ENCODE data around the gene HES5. TPM values are rescaled to one million over a fixed set of nuclear protein-coding genes. Genes with fewer than 3 reads are reported as not detected.

Gene HES5
- total and polyA plus RNA-seq, 8 donors, result 0.07 to 0.25 (median 0.15) TPM; not detected in 4

DNA sequence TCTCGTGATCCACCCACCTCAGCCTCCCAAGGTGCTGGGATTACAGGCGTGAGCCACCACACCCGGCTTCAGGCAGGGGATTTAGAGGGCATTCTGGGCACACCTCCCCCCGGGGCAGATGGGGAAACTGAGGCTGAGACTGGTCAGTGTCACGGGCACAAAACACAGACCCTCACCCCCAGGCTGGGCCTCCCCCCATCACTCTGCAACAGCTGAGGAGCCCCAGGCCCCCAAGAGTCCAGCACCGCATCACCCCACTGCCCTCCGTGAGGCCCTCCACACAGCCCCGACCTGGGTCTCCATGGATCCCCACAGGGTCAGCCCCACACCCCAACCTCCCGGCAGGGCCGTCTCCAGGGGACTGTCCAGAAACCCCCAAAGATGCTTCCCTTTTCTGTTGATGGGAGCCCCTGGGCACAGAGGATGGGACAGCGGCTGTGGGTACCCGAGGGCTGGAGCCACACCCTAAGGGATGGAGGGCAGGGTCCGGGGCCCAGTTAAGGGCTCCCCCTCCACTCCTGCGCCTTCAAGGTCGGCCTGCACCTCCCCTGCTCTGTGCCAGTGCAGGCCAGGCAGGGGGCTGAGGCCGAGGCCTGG lies 37.1 kb upstream of the HES5 start:
- Histone ChIP-seq H3K4me1 (no peaks in the 10 kb centered on the region), H3K9me3 (no peaks in the 10 kb centered on the region), H3K4me3 (no peak overlapping the region), H3K27me3 (no peaks in the 10 kb centered on the region), H3K27ac (no peak overlapping the region), H3K36me3 (no peaks in the 10 kb centered on the region)
- intact Hi-C loops (cut with DNase I), result no loop called here
- ATAC-seq, result no peak
- peak in 2 of 6 donors; percentile 11 to 48 for DNase-seq
- TF ChIP-seq, protein P1, sequence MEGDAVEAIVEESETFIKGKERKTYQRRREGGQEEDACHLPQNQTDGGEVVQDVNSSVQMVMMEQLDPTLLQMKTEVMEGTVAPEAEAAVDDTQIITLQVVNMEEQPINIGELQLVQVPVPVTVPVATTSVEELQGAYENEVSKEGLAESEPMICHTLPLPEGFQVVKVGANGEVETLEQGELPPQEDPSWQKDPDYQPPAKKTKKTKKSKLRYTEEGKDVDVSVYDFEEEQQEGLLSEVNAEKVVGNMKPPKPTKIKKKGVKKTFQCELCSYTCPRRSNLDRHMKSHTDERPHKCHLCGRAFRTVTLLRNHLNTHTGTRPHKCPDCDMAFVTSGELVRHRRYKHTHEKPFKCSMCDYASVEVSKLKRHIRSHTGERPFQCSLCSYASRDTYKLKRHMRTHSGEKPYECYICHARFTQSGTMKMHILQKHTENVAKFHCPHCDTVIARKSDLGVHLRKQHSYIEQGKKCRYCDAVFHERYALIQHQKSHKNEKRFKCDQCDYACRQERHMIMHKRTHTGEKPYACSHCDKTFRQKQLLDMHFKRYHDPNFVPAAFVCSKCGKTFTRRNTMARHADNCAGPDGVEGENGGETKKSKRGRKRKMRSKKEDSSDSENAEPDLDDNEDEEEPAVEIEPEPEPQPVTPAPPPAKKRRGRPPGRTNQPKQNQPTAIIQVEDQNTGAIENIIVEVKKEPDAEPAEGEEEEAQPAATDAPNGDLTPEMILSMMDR (IDR thresholded peaks at IDR 0.05), result no peak
- no peak for FAIRE-seq
- WGBS, 2 donors, result 63 to 74% methylated on average over 16 of the region's 16 CpGs

DNA sequence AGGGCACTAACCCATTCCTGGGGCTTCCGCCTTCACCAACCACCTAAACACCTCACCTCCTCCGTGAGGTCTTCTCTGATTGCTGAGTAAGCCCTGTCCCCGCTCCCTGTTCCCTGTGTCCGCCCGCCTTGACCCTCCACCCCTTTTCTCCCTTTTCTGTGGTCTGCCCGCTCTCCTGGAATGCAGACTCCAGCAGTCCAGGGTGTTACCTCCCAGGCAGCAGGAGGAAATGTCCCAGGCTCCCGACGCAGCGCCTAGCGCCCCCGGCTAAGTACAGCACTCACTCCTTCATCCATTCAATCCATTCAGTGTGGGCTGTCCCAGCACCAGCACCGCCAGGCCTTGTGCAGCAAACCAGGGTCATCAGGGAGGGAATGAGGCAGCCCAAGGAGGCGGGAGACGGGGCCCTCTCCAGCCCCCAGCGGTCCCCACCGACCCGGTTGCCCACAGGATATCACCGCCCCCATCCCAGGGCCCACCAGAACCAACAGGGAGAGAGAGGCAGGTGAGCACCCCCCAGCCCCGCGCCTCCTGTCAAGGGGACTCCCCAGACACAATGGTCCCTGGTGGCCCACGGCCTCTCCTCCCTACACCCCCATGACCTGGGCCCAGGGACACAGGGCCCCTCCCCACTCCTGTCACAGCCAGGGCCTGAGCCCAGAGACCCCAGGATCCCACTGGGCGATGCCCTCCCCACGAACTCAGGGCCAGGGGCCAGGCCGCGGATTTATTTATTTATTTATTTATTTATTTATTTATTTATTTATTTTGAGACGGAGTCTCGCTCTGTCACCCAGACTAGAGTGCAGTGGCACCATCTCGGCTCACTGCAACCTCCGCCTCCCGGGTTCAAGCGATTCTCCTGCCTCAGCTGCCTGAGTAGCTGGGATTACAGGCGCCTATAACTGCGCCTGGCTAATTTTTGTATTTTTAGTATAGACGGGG lies 36.3 kb upstream of the HES5 start:
- Histone ChIP-seq H3K36me3 (no peaks in the 10 kb centered on the region), H3K4me3 (no peak overlapping the region), H3K27ac (no peak overlapping the region), H3K27me3 (no peaks in the 10 kb centered on the region), H3K4me1 (no peaks in the 10 kb centered on the region), H3K9me3 (no peaks in the 10 kb centered on the region)
- TF ChIP-seq, protein P1 (IDR thresholded peaks at IDR 0.05), result no peak
- ATAC-seq (peak in 3 of 4 donors; percentile 15 to 33 (median 23)), DNase-seq (peak in 3 of 6 donors; percentile 15 to 56 (median 50)), FAIRE-seq (no peak)
- intact Hi-C loops (cut with DNase I), result no loop called here
- WGBS, 2 donors, result 64 to 77% methylated on average over 29 to 34 of the region's 34 CpGs

DNA sequence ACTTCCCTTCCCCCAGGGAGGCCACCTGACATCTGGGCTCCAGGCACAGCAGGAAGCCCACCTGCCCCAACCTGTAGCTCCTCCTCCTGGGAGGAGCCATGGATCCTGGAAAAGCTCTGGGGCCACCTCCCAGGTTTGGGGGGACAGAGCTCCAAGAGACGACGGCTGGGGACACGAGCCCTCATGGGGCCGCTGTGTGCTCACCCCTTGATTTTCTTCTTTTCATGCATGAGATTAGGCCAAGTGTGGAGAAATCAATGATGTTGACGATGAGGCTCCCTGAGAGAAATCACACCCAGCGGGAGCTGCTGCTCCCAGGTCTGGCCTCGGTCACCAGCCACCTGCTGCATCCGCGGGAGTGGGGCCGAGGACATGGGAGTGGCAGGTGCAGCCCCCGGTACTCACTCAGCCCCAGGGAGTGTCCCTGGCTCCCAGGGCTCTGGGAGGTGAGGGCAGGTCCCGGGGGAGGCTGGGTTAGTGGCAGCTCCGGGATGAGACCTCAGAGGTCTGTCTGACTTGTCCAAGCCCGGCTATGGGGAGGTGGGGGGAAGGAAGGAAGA lies 34.8 kb upstream of the HES5 start:
- intact Hi-C loops (cut with DNase I), result no loop called here
- H3K9me3 ChIP-seq, result no peaks in the 10 kb centered on the region
- TF ChIP-seq, protein P1 (IDR thresholded peaks at IDR 0.05), result no peak
- 19 to 33% methylated on average over 14 of the region's 14 CpGs for WGBS, 2 donors
- H3K27me3 ChIP-seq, result no peaks in the 10 kb centered on the region
- no peaks in the 10 kb centered on the region for H3K4me1 ChIP-seq
- H3K36me3 ChIP-seq, result no peaks in the 10 kb centered on the region
- H3K4me3 ChIP-seq, result no peak overlapping the region
- H3K27ac ChIP-seq, result no peak overlapping the region
- DNase-seq, result peak in 2 of 6 donors; percentile 28 to 53
- peak in 1 of 4 donors; percentile 34 for ATAC-seq
- FAIRE-seq, result no peak

DNA sequence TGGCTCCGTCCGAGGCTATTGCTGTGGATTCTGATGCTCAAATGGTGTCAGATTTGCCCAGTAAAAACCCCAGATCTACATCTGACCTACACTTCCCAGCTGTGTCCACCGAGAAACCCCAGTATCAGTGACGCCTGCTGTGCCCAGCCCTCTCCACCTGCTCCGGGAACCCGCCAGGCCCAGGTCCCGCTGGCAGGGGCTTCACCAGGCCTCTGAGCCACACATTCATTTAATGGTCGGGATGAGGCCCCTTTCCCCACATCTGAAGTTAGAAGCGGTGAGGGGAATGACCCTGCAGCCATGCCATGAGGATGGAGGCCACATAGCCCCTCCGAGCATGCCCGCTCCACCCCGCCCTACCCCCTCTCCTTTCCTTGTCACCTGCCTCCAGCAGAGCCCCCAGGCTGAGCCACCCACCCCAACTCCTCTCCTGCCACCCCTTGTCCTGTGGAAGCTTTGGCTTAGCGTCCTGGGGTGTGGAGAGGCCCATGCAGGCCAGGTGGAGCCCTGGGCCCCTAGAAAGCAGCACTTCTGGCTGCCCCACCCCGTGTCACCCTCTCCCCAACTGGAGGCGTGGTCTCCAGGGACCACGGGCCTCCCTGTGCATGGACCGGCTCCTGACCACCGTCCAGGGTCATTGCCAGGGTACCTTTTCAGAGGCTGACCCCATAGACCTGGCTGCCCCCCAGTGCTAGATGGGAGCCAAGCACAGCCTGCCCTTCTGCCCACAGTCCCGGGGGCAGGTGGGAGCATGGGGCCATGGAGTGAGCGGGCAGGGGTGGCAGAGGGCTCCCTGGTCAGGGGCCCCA lies 34.1 kb upstream of the HES5 start:
- no peaks in the 10 kb centered on the region for H3K36me3 ChIP-seq
- no peaks in the 10 kb centered on the region for H3K9me3 ChIP-seq
- DNase-seq (peak in 2 of 6 donors; percentile 30 to 49), ATAC-seq (no peak), FAIRE-seq (no peak)
- TF ChIP-seq, protein P1 (IDR thresholded peaks at IDR 0.05), result no peak
- intact Hi-C loops (cut with DNase I), result no loop called here
- no peak overlapping the region for H3K4me3 ChIP-seq
- WGBS, 2 donors, result 71 to 81% methylated on average over 19 to 20 of the region's 20 CpGs
- H3K27ac ChIP-seq, result no peak overlapping the region
- no peaks in the 10 kb centered on the region for H3K27me3 ChIP-seq
- H3K4me1 ChIP-seq, result no peaks in the 10 kb centered on the region
